Osteocyte (in vitro differentiated cells): ENCODE results near the gene CABP1. TPM values are rescaled to one million over a fixed set of nuclear protein-coding genes. Genes with fewer than 3 reads are reported as not detected.
A peak's percentile ranks its signal among the peaks of the same experiment; 100 is the strongest.
"Not testable (repeated sequence)": the region's sequence is repeated elsewhere in the genome, so short reads cannot be mapped to it uniquely, and the experiment has no call there.

Source experiments
- DNase-seq: peaks from one replicate; pipeline ENCODE4 v3.0.0; 2021; ENCODE audit warnings: mixed read lengths; ENCODE audit not compliant: unreplicated experiment; ENCODE audit errors: extremely low spot score
- H3K27ac Mint-ChIP-seq: one replicate; pipeline ENCODE4 v1.8.0; 2021; ENCODE audit warnings: mild to moderate bottlenecking, mixed read lengths; ENCODE audit not compliant: unreplicated experiment
- H3K27me3 Mint-ChIP-seq: one replicate; pipeline ENCODE4 v1.8.0; 2021; ENCODE audit warnings: mixed read lengths; ENCODE audit not compliant: unreplicated experiment
- H3K36me3 Mint-ChIP-seq: one replicate; pipeline ENCODE4 v1.8.0; 2021; ENCODE audit warnings: mixed read lengths; ENCODE audit not compliant: unreplicated experiment
- H3K4me1 Mint-ChIP-seq: one replicate; pipeline ENCODE4 v1.8.0; 2021; ENCODE audit warnings: mixed read lengths; ENCODE audit not compliant: unreplicated experiment
- H3K4me3 Mint-ChIP-seq: one replicate; pipeline ENCODE4 v1.8.0; 2021; ENCODE audit warnings: mild to moderate bottlenecking, moderate library complexity, mixed read lengths; ENCODE audit not compliant: unreplicated experiment
- H3K9me3 Mint-ChIP-seq: one replicate; pipeline ENCODE4 v1.8.0; 2021; ENCODE audit warnings: mixed read lengths; ENCODE audit not compliant: unreplicated experiment
- CTCF ChIP-seq: fragments of 200-600 bp; sonication (generic); IDR thresholded peaks from 2 replicates; pipeline ENCODE4 v1.5.0; 2021; ENCODE audit warnings: antibody characterized with exemption, mild to moderate bottlenecking, moderate library complexity
- total RNA-seq: library from RNA; stranded (reverse); gene quantifications from 2 replicates; pipeline ENCODE4 v1.2.1, GENCODE V29; 2021

CABP1 gene
- total RNA-seq, 1 donor from 2014 or later = not detected

- H3K27me3 Mint-ChIP-seq = peaks cover 8% of the 10 kb centered on the region
- no peak for DNase-seq
- H3K4me1 Mint-ChIP-seq = peaks cover 14% of the 10 kb centered on the region
- TF ChIP-seq CTCF = no peak
- H3K27ac Mint-ChIP-seq = no peak overlapping the region
- H3K9me3 Mint-ChIP-seq = no peaks in the 10 kb centered on the region
- H3K4me3 Mint-ChIP-seq = no peak overlapping the region
- H3K36me3 Mint-ChIP-seq = no peaks in the 10 kb centered on the region
Measured at GRCh38 chr12:120597861-120598260, 42.6 kb upstream of the CABP1 start.

DNA sequence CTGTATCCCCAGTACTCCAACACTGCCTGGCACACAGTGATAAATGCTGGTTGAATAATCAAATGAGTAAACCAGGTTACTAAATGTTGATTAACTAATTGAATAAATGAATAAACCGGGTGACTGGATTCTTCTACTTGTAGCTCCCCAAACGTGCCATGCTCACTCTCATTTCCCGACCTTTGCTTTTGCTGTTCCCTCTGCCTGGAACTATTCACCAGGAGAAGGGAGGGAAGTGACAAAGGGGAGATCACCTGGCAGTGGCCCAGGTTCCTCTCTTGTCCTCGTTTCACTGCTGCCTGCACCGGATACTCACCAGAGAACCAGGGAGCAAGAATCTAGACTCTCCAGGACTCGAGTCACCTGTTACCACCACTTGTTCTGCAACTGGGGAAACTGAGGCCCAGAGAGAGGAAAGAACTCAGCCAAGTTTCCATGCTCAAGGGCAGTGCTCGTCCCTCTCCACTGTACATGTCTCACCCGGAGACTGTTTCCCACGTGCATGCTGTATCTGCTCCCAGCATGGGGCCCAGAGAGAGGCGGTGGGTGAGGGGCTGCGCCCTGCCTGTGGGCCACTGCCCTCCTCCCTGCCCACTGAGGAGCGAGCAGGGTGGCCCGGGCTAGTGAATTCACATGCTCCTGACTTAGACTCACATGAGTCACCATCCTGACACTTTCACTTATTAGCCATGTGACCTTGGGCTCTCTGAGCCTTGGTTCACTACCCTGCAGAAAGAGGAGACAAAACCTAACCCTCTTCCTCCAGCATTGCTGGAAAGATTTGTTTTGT lies 41.6 kb upstream of the CABP1 start:
- no peak for TF ChIP-seq CTCF
- Mint-ChIP-seq H3K4me1 (peaks cover 14% of the 10 kb centered on the region), H3K36me3 (no peaks in the 10 kb centered on the region), H3K27me3 (peaks cover 8% of the 10 kb centered on the region), H3K27ac (no peak overlapping the region), H3K4me3 (no peak overlapping the region), H3K9me3 (no peaks in the 10 kb centered on the region)
- DNase-seq = peak; percentile 86

DNA sequence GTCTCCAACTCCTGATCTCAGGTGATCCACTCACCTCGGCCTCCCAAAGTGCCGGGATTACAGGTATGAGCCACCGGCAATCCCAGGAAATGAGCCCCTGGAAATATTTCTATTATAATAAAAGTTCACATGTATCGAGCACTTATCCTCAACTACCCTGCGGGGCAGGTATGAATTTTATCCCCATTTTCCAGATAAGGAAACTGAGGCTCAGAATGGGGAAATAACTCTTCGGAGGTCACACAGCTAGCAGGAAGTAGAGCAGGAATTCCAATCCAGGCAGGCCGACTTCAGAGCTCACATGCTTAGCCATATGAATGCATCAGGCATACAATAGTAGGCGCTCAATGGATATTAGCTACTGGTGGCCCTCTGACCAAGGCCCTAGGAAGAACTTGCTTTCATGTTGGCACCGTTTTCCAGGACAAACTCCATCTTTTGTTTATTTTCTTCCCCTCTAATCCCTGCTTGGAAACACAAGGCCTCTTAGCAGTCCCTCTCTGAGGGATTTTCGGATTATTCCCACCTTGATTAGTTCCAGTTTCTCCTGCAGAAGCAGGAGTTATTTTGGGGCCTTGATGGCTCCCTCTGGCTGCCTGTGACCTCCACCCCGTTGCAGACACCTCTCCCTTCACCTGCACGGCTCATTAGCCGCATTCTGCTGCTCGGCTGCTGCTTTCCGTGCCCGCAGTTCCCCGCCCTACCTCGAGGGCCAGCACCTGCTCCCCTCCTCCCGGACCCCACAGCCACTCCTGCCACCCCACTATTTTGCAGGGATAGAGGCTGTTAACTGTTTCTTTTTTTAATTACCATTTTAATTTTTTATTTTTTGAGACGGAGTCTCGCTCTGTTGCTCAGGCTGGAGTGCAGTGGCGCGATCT lies 40.5 kb upstream of the CABP1 start:
- Mint-ChIP-seq H3K27ac (no peak overlapping the region), H3K9me3 (no peaks in the 10 kb centered on the region), H3K4me3 (no peak overlapping the region), H3K27me3 (peaks cover 2% of the 10 kb centered on the region), H3K4me1 (peaks cover 14% of the 10 kb centered on the region), H3K36me3 (no peaks in the 10 kb centered on the region)
- no peak for DNase-seq
- TF ChIP-seq CTCF = no peak

DNA sequence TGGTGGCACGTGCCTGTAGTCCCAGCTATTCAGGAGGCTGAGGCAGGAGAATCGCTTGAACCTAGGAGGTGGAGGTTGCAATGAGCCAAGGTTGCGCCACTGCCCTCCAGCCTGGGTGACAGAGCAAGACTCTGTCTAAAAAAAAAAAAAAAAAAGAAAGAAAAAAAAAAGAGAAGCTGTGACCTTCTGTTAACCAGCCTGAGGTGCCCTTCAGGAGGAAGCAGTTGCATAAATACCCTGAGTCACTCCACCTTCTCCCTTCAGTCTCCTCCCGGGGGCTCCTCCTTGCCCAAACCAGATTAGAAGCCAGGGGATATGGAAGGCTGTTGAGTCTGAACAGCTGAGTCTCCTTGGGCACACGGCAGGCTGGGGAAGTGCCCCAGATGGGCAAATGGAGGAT lies 38.0 kb upstream of the CABP1 start:
- peaks cover 13% of the 10 kb centered on the region for H3K4me1 Mint-ChIP-seq
- not testable (repeated sequence) for H3K27me3 Mint-ChIP-seq, H3K9me3 Mint-ChIP-seq, H3K36me3 Mint-ChIP-seq, DNase-seq, H3K4me3 Mint-ChIP-seq, H3K27ac Mint-ChIP-seq

- H3K27me3 Mint-ChIP-seq = peaks cover 62% of the 10 kb centered on the region
- no peak overlapping the region for H3K27ac Mint-ChIP-seq
- DNase-seq = no peak
- no peaks in the 10 kb centered on the region for H3K4me1 Mint-ChIP-seq
- no peak overlapping the region for H3K4me3 Mint-ChIP-seq
- no peaks in the 10 kb centered on the region for H3K36me3 Mint-ChIP-seq
- no peaks in the 10 kb centered on the region for H3K9me3 Mint-ChIP-seq
- no peak for TF ChIP-seq CTCF
Measured at GRCh38 chr12:120610560-120610959, 29.9 kb upstream of the CABP1 start.

GRCh38 chr12:120611534-120611933 lies 28.9 kb upstream of the CABP1 start:
- not testable (repeated sequence) for H3K9me3 Mint-ChIP-seq, H3K36me3 Mint-ChIP-seq, H3K4me1 Mint-ChIP-seq, H3K4me3 Mint-ChIP-seq, DNase-seq, H3K27ac Mint-ChIP-seq
- H3K27me3 Mint-ChIP-seq = peaks cover 62% of the 10 kb centered on the region
